ENCODE data around the gene ITPR3. TPM values are rescaled to one million over a fixed set of nuclear protein-coding genes. Genes with fewer than 3 reads are reported as not detected.

ITPR3 gene
- total RNA-seq, 1 experiment from 2014 or later: 103 TPM

GRCh38 chr6:33699131-33699530 is 78.0 kb downstream of the ITPR3 start:
- Histone ChIP-seq H3K9me3 (ENCODE audit: control insufficient read depth in 1 of 2, insufficient read depth in 1 of 2, low read depth in 1 of 2, low read length in 2 of 2) (no peaks in the 10 kb centered on the region), H3K4me2 (ENCODE audit: low read length) (no peak overlapping the region), H3K9ac (ENCODE audit: low read length) (no peak overlapping the region), H3K36me3 (ENCODE audit: control insufficient read depth in 1 of 2, insufficient read depth in 2 of 2, low read length in 2 of 2) (peaks cover 31 to 69% of the 10 kb centered on the region in 2 experiments), H4K20me1 (ENCODE audit: insufficient read depth) (no peaks in the 10 kb centered on the region), H3K9me2 (ENCODE audit: insufficient read depth) (no peaks in the 10 kb centered on the region), H3K27me3 (ENCODE audit: insufficient read depth, low read length) (no peaks in the 10 kb centered on the region), H2AFZ (ENCODE audit: low read depth, low read length, poor library complexity, severe bottlenecking) (no peak overlapping the region), H3K4me3 (replicated peaks in 1 of 2; ENCODE audit: low read depth in 1 of 2, low read length in 2 of 2) (no peak overlapping the region), H3K27ac (ENCODE audit: low read depth, low read length) (no peak overlapping the region), H3K79me2 (ENCODE audit: insufficient read depth, low read length) (peaks cover 9% of the 10 kb centered on the region; the same call in 1 of the 2 replicates), H3K4me1 (ENCODE audit: control insufficient read depth in 1 of 2, insufficient read depth in 2 of 2, low read length in 2 of 2) (peaks cover 4 to 11% of the 10 kb centered on the region in 2 experiments; a peak in 3 of 4 replicates)
- POLR2A ChIA-PET: no interaction called here
- DNase-seq (ENCODE audit: low read depth, low spot score): no peak
- CTCF ChIA-PET: interaction anchor here (0.9 kb wide), 1 partner anchor 109 kb away, joined by 3 read pairs; no protein-coding TSS in a partner anchor
- intact Hi-C loops (cut with micrococcal nuclease): no loop called here
- ATAC-seq: no peak
- BruUV-seq (replicated peaks): no TSS peak
- RAD21 ChIA-PET (ENCODE audit: low non-redundant PET in 1 of 2, low total read pairs in 2 of 2, uncharacterized antibody in 2 of 2, unreplicated experiment in 2 of 2): no interaction called here
- no peak for TF ChIP-seq YY1 (IDR thresholded peaks at IDR 0.05; ENCODE audit: extremely low read depth, insufficient replicate concordance, low read depth, low read length)
- no peak for TF ChIP-seq ATF3 (IDR thresholded peaks at IDR 0.05)
- no peak for TF ChIP-seq RAD21 (IDR thresholded peaks at IDR 0.05; ENCODE audit: low read depth)
- no peak for TF ChIP-seq ZFX (IDR thresholded peaks at IDR 0.05)
- no peak for TF ChIP-seq ZNF274 (IDR thresholded peaks at IDR 0.05; ENCODE audit: low read depth, low read length)
- no peak for TF ChIP-seq ZBTB33 (IDR thresholded peaks at IDR 0.05; ENCODE audit: extremely low read depth, insufficient replicate concordance, low read length)
- no peak for TF ChIP-seq CBX3 (IDR thresholded peaks at IDR 0.05; ENCODE audit: low read depth)
- TF ChIP-seq EZH2phosphoT487 (IDR thresholded peaks at IDR 0.05; ENCODE audit: borderline replicate concordance): no peak
